GM19238 (cell line): ENCODE results near the gene KLC1.

Experiments used
- DNase-seq: peaks from one replicate; pipeline ENCODE4 v3.0.0; 2011; ENCODE audit warnings: low spot score; ENCODE audit not compliant: insufficient read length

The KLC1 gene

DNA sequence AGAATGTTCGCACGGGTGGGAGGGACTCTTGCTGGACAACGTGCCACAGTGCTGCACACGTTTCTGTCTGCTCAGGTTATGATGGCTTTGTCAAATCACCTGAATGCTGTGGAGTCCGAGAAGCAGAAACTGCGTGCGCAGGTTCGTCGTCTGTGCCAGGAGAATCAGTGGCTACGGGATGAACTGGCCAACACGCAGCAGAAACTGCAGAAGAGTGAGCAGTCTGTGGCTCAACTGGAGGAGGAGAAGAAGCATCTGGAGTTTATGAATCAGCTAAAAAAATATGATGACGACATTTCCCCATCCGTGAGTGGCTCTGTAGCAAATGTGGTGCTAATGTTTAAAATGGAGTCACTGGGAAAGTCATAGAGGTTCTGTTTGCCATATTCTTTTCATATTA lies 28.5 kb downstream of the KLC1 start:
- DNase-seq, result no peak

DNA sequence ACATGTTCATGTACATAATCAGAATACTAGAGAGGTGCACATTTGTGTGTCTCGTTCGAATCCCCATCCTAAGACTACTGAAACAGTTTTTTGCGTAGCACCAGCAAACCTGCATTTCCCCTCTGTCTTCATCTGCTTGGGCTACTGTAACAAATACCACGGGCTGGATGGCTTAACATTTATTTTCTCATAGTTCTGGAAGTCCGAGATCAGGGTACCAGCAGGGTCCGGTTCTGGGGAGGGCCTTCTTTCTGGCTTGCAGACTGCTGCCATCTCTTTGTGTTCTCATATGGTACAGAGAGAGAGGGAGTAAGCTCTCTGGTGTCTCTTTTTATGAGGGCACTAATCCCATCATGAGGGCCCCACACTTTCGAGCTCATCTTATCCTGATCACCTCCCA lies 30.6 kb downstream of the KLC1 start:
- no peak for DNase-seq

DNA sequence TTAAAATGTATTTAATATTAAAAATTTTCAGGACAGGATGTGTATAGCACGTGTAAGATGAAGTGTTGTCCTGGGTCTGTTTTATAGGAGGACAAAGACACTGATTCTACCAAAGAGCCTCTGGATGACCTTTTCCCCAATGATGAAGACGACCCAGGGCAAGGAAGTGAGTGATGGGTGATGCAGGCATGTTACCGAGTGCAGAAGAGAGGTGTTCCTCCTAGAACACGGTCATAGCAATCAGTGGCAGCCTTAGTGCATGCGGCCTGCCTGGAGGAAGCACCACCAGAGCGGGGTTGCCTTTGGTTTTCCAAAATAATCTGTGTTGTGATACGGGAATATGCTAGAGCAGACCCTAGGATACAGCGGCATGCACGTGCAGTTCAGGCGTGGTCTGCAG lies 33.0 kb downstream of the KLC1 start:
- no peak for DNase-seq

DNA sequence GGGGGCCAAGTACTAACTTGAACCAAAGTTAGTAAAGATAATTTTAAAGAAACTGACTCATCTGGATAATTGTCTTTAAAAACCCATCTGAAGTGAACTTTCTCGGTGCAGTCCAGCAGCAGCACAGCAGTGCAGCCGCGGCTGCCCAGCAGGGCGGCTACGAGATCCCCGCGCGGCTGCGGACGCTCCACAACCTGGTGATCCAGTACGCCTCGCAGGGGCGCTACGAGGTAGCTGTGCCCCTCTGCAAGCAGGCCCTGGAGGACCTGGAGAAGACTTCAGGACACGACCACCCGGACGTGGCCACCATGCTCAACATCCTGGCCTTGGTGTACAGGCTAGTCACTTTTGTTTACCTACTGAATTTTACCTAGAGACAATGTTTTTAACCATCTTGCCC lies 33.6 kb downstream of the KLC1 start:
- DNase-seq, result no peak

DNA sequence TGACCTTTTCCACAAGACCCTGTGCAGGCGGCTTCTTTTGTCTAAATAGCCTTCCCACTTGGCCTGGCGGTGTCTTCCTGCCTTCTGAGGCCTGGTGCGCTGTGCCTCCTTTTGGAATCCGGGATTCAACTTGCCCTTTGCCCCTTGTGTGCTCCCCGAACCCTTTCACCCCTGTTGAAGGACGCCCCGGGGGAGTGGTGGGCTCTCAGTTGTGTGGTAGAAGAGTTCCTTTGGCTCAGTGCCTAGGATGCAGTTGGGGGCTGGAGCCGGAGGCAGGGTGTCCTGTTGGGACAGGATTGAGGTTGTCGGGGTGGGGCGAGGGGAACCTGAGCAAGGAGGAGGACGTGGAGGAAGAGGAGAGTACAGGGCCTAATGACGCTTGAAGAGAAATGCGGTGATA lies 34.5 kb downstream of the KLC1 start:
- DNase-seq, result no peak

DNA sequence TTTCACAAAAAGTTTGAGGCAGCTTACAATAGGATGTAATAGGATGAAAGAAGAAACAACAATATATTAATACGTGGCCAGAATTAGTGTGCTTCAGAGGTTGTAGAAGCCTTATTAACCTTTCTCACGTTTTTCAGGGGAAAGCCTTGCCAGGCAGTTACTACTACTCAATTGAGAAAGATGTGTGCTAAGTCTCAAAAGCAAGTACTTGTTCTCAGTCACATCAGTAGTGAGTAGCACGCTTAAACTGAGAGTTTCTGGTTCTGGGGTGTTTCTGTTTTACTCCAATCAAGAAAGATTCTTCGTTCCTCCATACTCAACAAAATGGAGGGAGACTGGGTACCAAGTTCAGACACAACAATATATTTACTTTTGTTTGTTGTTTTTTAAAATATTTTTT lies 38.7 kb downstream of the KLC1 start:
- no peak for DNase-seq

DNA sequence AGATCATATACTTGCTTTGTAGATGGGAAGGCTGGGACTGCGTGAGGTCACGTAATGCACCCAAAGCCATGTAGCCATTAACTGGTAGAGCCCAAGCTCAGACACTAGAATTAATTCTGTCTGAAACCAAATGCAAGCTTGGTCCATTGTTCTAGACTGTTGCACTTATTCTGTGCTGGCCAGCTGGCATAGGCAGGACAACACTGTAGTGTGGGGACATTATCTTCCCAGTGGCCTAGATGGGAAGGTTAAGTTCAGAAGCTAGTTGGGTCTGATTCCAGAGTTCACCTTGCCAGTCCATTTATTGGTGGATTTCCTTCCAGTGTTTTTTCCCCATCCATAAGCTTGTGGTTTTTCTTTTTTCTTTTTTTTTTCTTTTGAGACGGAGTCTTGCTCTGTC lies 39.1 kb downstream of the KLC1 start:
- no peak for DNase-seq

DNA sequence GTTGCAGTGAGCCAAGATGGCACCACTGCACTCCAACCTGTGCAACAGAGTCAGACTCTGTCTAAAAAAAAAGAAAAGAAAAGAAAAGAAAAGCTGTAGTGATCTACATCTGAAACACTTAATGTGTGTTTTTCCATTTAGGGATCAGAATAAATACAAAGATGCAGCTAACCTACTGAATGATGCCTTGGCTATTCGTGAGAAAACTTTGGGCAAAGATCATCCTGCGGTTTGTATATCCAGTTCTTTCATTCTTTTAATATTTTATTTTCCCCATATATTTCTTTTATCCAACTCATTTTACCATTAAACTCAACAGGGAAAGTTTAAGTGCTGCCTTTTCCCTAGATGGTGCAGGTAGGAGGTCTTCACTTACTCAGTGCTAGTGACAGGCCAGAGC lies 40.4 kb downstream of the KLC1 start:
- DNase-seq, result no peak

DNA sequence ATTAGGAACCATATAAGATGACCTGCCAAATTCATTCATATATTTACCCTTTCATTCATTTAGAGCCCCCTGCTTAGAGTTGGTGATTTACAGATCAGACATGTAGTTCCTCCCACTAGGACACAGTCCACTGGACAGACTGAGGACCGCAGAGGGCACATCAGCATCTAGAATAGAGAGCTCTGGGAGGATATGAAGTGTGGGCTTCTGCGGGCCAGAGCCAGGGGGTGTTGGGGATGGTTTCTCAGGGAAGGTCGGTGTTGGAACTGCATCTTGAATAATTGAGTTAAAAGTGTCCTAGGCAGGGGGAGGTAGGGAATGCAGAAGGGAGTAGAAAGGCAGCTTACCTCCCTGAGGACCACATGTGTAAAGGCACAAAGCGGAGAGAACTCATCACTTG lies 42.9 kb downstream of the KLC1 start:
- DNase-seq, result no peak

DNA sequence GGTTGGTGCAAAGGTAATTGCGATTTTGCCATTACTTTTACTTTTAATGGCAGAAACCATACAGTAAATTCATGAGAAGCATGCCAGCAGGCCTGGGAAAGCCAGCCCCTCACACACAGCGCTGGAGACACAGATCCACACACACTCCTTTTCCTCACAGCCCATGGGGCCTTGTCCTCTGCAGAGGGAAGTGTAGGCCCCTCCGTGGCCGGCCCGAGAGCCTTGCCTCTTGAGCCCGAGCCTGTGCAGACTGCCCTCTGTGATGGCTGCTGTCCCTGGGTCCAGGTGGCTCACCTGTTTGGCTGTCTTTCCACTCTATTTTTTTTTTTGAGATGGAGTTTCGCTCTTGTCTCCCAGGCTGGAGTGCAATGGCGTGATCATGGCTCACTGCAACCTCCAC lies 46.9 kb downstream of the KLC1 start:
- no peak for DNase-seq

DNA sequence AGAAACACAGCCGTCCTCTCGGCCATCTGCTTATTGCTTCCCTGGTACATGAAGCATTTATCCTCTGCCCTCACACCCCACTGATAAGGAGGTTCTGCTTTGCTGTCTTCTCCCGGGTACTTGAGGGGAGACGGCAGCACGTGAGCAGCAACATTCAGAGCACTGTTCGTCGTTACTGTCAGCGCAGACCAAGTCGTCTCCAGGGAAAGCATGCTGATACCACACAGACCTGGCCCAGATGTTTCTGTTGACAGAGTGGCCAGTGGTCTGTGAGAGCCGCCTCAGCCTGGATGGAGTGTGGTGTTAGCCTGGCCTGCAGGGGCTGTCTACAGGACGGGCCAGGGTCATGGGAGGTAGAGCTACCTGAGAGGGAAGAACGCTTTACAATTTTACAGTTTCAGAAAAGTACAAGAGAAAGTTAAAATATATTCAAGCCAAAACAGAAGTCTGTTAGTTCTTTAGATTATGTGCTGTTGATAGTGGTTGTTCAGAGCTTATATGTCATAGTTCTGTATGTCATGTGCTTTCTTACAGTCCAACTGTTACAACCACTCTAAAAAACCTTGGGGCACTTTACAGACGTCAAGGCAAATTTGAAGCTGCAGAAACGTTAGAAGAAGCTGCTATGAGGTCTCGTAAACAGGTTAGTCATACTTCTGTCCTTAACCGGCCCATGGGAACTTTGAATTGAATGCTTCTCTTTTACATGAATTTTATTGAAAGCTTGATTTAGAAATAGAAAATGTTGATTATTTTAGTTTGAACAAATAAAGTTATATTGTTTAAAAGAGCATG lies 48.1 kb downstream of the KLC1 start:
- DNase-seq, result no peak

DNA sequence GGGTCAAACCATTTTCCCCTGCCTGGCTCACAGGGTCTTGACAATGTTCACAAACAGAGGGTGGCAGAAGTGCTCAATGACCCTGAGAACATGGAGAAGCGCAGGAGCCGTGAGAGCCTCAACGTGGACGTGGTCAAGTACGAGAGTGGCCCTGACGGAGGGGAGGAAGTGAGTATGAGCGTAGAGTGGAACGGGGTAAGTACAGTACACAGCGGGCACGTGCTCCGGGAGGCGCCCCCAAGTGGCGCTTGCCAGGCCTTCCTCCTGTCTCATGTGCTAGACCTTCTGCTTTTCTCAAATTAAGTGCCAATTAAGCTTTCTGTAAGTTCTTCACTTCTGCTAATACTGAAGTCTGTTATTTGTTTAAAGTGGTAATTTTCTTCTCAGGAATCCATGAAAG lies 50.3 kb downstream of the KLC1 start:
- DNase-seq, result peak; percentile 74

DNA sequence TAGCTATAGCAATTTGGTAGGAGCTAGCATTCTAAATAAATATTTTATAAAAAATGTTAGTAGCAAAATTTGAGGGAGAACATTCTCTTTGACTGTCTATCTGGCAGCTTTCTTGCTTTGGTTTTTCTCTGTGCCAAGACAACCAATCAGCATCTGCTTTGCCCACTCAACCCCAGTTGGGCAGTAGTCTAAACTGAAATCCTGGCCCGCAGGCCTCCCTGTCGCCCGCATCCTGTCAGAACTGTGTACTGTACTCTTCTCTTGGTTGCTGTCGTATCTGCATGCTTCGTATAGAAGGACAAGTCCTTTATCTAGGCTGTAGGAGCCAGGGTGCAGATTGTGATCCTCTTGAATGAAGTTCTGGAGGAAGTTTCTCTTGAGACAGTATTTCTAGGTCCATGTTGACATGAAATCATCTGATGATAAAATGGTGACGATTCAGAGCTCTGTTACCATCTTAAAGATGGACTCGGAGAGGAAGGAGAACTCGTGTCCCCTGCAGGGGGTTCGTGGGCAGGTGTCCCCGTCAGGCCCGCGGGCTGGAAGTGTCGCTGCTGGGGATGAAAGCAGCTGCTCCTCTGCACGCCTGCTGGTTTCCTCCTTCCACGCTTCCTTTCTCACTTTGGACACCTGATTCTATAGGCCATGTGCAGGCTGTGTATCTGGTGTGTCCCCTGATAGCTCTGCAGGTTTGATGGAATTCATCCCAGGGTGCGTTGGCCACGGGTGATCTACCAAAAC lies 51.6 kb downstream of the KLC1 start:
- no peak for DNase-seq

DNA sequence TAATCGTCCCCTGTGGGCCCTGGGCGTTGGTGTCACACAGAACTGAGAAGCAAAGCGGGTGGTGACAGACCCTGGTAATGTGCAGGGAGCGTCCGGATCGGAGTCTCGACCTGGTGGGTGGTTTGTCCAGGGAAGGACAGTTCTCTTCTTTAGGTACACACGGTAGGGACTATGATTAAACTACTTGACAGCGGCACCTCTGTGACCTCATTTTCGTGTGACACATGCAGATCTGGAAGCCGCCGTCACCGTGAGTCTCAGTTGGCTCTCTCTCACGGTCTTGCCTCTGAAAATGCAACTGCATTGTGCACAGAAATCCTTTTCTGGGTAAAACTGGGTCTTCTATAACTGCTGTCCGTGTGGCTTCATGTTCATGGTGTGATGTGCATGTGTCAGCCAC lies 54.1 kb downstream of the KLC1 start:
- DNase-seq, result no peak

DNA sequence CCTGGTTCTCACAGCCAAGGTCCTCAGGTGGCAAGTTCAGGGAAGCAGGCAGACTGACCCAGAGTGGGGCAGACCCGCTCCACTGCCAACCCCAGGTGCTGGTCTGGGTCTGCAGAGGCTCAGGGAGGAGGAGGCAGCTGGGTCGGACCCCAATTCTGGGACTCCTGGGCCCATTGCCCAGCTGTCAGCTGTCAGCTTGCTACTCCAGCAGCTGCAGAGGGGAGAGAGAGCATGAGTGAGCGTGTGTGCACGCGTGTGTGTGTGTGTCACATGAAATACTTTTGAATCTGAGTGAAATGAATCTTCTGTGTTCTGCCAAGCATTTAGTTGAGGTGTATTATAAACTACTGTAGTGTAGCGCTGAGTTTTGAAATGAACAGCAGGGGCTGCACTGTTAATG lies 55.5 kb downstream of the KLC1 start:
- DNase-seq, result no peak

DNA sequence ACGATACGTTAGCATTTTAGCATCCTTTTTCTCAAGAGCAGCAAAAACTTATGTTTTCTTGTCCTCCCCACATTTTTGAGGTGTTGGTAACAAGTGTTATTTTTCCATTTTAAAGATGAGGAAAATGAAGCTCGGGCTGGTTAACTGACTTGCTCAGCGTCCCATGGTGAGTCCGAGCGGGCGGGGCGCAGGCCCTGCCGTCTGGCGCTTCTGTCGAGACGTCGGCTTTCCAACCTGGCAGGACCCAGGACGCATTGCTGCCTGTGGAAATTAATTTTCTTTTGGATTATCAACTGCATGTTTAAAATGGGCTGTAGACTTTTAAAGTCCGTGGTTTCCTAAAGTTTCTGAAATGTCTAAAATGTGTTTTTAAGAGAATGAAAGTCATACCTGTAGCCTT lies 55.9 kb downstream of the KLC1 start:
- DNase-seq, result no peak

DNA sequence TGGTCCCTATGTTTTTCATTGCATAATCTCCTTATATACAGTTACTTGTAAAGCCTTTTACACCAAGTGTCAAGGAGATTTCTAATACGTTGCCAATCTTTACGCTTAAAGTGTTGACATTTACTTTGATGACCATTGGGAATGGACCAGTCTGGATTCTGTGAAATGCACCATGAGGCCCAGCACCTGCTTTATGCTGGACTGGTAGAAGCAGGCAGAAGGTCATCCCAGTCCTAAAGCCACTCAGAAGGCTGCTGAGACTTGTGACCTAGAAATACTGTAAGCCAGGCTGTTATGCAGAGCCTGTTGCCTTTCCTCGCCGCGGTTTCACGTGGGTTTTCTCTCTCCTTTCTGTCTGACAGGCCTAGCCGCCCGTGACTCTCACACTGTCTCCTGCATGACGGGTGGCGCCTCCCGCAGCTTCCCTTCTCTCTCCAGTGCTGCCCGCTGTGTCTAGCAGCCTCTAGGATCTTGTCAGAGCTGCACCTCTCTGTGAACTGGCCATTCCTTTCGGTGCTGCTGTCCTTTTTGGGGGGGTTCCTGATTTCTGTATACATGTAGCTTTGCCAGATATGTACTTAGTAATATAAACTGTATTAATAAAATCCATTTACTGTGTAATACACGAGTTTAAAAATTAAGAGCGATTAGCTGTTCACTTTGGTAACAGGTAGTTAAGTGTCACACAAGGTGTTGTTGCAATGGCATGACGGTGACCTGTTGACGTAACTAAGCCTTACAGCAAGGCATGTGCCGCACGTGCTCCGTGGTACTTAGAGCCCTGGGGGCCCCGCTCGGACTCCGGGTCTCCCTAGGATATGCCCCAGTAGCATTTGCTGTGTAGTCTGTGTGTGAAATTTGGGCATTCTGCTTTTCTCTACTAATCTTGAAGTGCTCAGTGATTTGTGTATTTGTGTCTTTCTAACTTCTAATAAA lies 56.5 kb downstream of the KLC1 start:
- no peak for DNase-seq

DNA sequence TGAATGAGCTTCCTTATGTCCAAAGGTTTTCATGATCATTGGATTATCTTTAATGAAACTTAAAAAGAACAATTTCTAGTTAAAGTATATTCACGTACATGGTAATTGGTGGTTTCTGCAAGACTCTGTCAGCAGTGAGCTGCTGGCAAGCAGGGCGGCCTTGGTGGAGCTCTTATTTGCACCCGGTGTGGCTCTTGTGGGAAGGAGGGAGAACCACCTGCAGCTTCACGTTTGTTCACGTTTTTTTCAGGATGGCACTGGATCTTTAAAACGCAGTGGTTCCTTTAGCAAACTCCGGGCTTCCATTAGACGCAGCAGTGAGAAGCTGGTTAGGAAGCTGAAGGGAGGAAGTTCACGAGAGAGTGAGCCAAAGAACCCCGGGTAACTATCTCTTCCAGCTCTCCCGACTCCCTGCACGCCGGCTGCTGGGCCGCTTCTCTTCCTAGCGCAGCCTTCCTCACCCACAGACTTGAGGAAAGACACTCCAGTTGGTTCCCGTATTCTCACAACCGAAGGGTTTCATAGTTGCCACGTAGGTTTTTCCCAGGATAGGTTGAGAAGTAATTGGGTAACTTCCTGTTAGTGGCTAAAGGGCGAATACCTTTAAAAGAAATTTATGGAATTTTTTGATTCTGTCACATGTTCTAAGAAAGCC lies 57.9 kb downstream of the KLC1 start:
- no peak for DNase-seq

DNA sequence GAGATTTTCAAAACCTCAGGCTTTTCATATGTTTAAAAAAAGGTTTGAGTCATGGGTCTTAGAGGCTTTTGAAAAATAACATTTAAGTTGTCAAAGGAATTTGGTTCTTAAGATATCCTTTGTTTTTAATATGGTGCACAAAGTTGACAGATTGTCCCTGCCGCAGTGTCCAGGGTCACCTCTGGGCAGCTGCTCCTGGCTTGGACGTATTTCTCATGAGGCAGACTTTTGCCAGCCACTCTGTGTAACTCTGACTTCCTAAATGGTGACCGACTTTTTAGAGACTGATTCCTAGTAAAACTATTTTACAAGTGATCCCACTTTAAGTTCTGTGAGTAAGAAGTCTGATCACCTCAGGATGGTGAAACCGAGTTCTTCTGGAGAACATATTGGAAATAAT lies 58.7 kb downstream of the KLC1 start:
- no peak for DNase-seq

DNA sequence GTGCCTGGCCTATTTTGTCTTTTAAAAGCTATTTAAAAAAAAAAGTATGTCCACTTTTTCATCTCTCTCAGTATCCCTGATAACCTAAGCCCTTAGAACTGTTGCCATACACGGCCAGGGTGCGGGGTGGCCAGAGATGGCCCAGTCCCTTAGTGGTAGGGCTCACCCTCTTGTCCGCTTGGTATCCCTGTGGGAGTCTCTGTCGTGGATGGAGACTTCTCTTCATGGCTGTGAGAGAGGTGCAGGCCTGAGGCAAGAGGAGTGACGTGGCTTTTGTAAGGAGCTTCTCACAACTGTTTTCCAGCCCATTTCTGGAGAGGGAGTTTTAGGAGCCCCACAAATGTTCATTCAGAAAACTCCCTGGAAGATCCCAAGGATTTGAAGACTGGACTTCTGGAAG lies 59.4 kb downstream of the KLC1 start:
- DNase-seq, result no peak
